Coronary artery (tissue), 2 donors: ENCODE data around the gene GK.
"Not testable (repeated sequence)": the region's sequence is repeated elsewhere in the genome, so short reads cannot be mapped to it uniquely, and the experiment has no call there.

Experiments
- DNase-seq: peaks from one replicate; pipeline ENCODE4 v3.0.0-alpha.2; 2017; ENCODE audit warnings: low spot score
- H3K27ac ChIP-seq, 2 donors: fragments of 200-600 bp; sonication (generic); one replicate each; pipeline ENCODE4 v1.5.1; 2016 to 2019
- H3K4me3 ChIP-seq: fragments of 200-600 bp; sonication (generic); 2 replicates; pipeline ENCODE4 v1.5.1; 2016; ENCODE audit warnings: mild to moderate bottlenecking, moderate library complexity
- CTCF ChIP-seq: fragments of 200-600 bp; sonication (generic); IDR thresholded peaks from one replicate; pipeline ENCODE4 v1.5.1; 2019; ENCODE audit warnings: antibody characterized with exemption

The GK gene

GRCh38 chrX:30620125-30620524 lies 33.1 kb upstream of the GK start:
- no peak overlapping the region for H3K4me3 ChIP-seq
- no peak overlapping the region for H3K27ac ChIP-seq
- no peak for DNase-seq
- no peak for TF ChIP-seq CTCF

- no peak overlapping the region for H3K4me3 ChIP-seq
- no peak overlapping the region for H3K27ac ChIP-seq
- no peak for DNase-seq
- no peak for TF ChIP-seq CTCF
Observed at GRCh38 chrX:30620980-30621618, 32.1 kb upstream of the GK start.

GRCh38 chrX:30622361-30622760 lies 30.9 kb upstream of the GK start:
- no peak for TF ChIP-seq CTCF
- DNase-seq, result no peak
- Histone ChIP-seq H3K4me3 (no peak overlapping the region), H3K27ac (no peak overlapping the region)

- no peak overlapping the region for H3K27ac ChIP-seq
- H3K4me3 ChIP-seq, result no peak overlapping the region
- no peak for TF ChIP-seq CTCF
- no peak for DNase-seq
Observed at GRCh38 chrX:30626402-30626801, 26.8 kb upstream of the GK start.

- no peak for TF ChIP-seq CTCF
- no peak overlapping the region for H3K27ac ChIP-seq
- H3K4me3 ChIP-seq, result no peak overlapping the region
- no peak for DNase-seq
Observed at GRCh38 chrX:30627818-30628652, 25.2 kb upstream of the GK start.

GRCh38 chrX:30634070-30634469 lies 19.2 kb upstream of the GK start:
- DNase-seq, H3K4me3 ChIP-seq, H3K27ac ChIP-seq: not testable (repeated sequence)

GRCh38 chrX:30635630-30636029 lies 17.6 kb upstream of the GK start:
- Histone ChIP-seq H3K27ac (no peak overlapping the region), H3K4me3 (no peak overlapping the region)
- DNase-seq, result no peak
- no peak for TF ChIP-seq CTCF
